GM18520 (cell line): ENCODE measurements around the gene CFAP61.
"Not testable (repeated sequence)": the region's sequence is repeated elsewhere in the genome, so short reads cannot be mapped to it uniquely, and the experiment has no call there.

Experiments used
- ATAC-seq: cut with Tn5 transposase; IDR thresholded peaks from one replicate; pipeline ENCODE4 v1.9.1; 2021; ENCODE audit not compliant: unreplicated experiment

Gene CFAP61

DNA sequence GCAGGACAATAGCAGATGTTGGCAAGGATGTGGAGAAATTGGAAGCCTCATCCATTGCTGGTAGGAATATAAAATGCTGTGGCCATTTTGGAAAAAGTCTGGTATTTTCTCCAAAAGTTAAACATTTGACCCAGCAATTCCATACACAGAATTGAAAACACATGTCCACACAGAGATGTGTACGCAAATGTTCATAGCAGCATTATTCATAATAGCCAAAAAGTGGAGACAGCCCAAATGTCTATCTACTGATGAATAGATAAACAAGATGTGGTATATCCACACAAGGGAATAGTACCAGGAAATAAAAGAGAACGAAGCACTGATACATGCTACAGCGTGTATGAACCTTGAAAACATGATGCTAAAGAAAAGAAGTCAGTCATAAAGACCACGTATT lies 40.5 kb downstream of the CFAP61 start:
- ATAC-seq, result no peak

- no peak for ATAC-seq
Observed at GRCh38 chr20:20094410-20094809, 42.1 kb downstream of the CFAP61 start.

- ATAC-seq, result no peak
Observed at GRCh38 chr20:20095114-20095872, 43.0 kb downstream of the CFAP61 start.

DNA sequence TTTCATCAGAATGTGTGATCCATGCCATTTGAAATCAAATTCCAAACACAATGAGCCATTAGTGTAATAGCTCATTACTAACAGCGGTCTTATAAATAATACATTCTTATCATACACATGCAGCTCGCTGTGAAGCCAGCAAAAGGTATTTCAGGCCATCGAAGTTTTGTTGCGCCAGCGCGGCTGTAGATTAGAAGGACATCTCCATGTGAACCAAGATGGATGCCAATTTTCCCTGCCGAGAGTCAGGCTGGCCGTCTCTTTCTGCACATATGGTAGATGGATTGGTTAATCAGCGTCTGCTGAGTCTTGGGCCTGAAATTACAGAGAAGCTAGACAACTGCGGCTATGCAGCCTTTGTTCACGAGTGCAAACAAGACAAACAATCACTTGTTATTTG lies 44.1 kb downstream of the CFAP61 start:
- no peak for ATAC-seq

DNA sequence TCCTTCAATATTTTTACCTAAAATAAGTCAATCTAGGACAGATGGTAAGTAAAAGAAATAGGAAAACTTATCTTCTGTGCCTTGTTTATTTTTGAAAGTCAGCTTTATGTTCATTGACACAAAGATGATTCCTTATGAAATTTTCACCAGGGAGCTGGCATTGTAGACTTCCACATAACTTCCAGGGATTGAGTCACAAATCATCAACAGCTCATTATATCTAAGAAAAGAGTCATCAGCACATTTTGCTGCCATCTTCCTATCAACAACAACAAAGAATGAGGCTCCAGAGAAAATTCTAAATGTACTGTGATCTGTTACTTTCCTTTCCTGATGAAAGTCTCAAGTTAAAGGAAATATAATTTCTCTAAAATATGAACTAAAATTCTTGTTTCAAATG lies 48.5 kb downstream of the CFAP61 start:
- no peak for ATAC-seq

GRCh38 chr20:20102163-20102562 lies 49.8 kb downstream of the CFAP61 start:
- ATAC-seq, result no peak

DNA sequence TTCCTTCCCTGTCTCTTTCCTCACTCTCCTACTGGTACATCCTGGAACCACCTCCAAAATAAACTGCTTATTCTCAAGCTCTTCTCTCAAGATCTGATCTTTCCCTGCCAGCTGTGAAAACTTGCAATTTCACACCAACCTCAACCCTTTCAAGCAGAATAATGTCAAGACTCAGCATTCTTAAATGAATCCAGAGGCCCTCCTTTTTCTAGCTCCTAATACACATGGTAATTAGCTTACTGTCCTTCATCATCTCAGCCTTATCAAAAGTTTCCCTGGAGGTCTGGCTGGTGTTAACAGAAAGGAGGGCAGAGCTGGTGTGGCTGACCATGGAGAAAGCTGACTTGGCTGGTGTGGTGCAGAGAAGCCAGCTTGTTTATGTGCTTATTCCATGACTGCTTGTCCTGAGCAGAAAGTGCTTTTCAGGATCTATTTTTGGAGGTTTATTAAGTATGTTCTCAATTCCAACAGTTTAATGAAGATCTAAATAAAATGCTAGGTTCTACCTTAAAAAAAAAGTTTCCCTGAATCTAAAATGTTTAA lies 50.5 kb downstream of the CFAP61 start:
- no peak for ATAC-seq

- ATAC-seq, result no peak
Observed at GRCh38 chr20:20103486-20103885, 51.2 kb downstream of the CFAP61 start.

GRCh38 chr20:20123187-20123586 lies 70.9 kb downstream of the CFAP61 start:
- not testable (repeated sequence) for ATAC-seq

DNA sequence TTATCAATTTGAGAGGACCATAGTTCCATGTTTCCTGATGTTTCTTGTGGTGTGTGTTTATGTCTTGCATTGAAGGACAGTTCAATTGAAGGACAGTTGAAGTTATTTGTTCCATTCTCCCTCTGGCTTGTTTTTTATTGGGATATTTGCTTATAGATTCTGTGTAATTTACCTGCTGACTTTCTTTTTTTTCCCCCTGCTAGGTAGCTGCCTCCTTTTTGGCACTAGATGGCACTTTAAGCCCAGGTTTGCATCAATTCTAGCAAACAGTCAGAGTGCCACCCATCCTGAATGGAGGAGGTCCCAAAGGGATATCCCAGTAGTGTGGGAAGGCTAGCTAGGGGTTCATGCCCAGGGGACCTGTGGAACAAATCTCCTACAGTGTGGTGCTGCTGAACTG lies 78.1 kb downstream of the CFAP61 start:
- no peak for ATAC-seq

DNA sequence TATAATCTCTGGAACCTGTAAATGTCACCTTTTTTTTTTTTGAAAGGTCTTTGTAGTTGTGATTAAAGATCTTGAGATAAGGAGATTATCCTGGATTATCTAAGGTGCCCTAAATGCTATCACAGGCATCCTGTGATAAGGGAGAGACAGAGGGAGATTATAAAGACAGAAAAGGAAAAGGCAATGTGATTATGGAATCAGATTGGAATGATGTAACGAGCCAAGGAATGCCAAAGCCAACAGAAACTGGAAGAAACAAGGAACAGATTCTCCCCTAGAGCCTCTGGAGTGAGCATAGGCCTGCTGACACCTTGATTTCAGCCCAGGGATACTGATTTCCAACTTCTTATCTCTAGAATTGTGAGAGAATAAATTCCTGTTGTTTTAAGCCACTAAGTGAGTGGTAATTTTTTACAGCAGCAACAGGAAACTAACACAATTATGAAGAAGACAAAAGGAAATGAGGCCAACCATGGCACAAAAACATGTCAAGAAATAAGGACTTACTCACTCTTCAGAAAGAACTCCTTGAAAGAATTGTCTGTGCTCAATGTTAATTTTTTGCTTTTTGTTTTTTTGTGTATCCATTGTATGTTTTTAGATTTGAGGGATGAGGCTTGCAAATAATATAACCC lies 82.7 kb downstream of the CFAP61 start:
- no peak for ATAC-seq

GRCh38 chr20:20136313-20136712 lies 84.0 kb downstream of the CFAP61 start:
- no peak for ATAC-seq

GRCh38 chr20:20137851-20138250 lies 85.5 kb downstream of the CFAP61 start:
- ATAC-seq, result no peak

- no peak for ATAC-seq
Observed at GRCh38 chr20:20138301-20139064, 86.2 kb downstream of the CFAP61 start.

DNA sequence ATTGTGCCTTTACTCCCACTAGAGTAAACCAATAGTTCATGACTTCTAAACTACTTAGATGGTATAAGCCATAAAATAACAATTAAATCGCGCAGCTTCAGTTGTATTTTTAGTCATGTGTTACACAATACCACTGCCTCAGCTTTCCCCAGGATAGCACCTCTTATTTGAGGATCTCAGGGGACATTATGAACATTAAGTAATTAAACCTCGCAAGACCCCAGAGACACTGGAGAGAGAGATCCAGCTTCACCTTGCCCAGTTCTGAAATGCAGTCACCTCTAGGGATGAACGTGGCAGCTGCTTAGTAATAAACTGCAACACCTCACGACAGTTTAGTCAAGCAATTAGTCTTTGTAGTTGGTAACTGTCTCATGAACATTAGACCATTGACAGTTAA lies 87.1 kb downstream of the CFAP61 start:
- ATAC-seq, result no peak

DNA sequence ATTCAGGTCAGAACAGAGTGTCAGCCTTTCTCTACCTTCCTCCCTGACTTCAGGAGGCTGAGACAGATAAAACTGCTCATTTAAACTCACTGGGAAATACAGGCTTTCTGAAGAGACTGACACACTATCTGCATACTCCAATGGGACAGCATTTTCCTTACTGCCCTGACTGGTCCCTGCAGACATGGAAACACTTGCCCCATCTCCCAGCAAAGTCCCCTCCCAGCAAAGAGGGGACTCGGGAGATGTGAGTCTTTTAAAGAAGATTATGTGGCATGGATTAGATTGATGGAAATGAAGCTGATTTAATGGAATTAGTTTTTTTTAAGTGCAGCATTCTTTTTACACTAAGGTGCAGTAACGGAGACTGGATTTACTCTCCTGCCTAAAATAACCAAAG lies 90.8 kb downstream of the CFAP61 start:
- no peak for ATAC-seq

DNA sequence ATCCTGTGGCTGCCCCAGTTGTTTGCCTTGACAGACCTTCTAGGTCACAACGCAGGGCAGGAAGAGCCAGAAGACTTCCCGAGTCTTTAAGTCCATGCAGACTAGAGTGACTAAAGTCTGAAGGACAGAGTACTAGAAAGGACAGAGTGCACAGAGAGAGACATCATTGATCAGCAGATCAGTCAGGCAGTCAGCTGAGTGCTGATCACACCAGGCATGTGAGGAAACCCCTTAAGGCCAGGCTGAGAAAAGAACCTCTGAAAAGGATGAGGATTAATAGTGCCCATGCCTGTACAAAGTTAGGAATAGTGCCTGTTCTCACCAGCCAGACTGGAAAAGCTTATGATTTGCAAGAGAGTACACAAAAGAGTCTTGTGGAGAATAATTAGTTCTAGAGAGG lies 91.3 kb downstream of the CFAP61 start:
- no peak for ATAC-seq

DNA sequence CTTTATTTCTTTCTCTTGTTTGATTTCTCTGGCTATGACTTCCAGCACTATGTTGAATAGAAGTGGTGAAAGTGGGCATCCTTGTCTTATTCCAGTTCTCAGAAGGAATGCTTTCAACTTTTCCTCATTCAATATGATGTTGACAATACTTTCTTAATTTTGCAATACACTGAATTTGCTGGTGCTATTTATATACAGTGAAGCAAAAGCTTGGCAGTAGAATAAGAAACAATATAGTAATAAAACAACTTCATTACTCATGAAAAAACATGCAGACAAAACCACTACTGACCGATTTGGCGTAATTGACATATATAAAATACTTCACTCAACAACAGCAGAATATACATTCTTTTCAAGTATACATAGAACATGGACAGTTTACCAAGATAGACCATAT lies 96.4 kb downstream of the CFAP61 start:
- ATAC-seq, result no peak

DNA sequence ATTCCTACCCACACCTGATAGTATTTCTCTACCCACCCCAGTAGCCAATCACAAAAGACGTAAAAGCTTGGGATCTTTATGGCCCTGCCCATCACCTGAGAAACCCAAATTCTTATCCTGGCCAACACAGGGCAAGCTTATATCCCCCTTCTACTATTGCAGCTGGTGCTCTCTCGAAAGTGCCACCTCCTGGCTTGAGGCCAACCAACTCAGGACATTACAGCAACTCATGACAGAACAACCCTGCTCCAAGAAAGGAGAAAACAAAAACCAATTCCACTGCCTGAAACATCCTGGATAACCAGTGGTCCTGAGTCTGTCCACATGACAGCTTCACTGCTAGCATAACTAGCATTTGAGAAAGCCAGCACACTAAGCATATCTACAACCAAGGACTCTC lies 97.9 kb downstream of the CFAP61 start:
- no peak for ATAC-seq

GRCh38 chr20:20160520-20160919 lies 108.2 kb downstream of the CFAP61 start:
- no peak for ATAC-seq

GRCh38 chr20:20161611-20162010 lies 109.3 kb downstream of the CFAP61 start:
- no peak for ATAC-seq

- ATAC-seq, result no peak
Observed at GRCh38 chr20:20167698-20168097, 115.4 kb downstream of the CFAP61 start.
